Measurements from ENCODE around the gene YES1.

GRCh38 chr18:813172-814071, 1.4 kb upstream of the YES1 start:
- TF ChIP-seq POLR2A (IDR thresholded peaks at IDR 0.05; ENCODE audit: low read length) (no peak), GATA1 (IDR thresholded peaks at IDR 0.05; ENCODE audit: low read depth, low read length) (no peak)

Data from erythroblast (primary cell).